Uterine smooth muscle cell (primary cell): ENCODE measurements around the gene STX19. TPM values are rescaled to one million over a fixed set of nuclear protein-coding genes. Genes with fewer than 3 reads are reported as not detected.

ENCODE experiments used
- total RNA-seq: library from RNA; depleted of rRNA; stranded (reverse); fragments of >200 nt; gene quantifications from 2 replicates; pipeline ENCODE4 v1.2.3, GENCODE V29; 2014

STX19 gene, protein sequence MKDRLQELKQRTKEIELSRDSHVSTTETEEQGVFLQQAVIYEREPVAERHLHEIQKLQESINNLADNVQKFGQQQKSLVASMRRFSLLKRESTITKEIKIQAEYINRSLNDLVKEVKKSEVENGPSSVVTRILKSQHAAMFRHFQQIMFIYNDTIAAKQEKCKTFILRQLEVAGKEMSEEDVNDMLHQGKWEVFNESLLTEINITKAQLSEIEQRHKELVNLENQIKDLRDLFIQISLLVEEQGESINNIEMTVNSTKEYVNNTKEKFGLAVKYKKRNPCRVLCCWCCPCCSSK
- total RNA-seq, result not detected in 2 replicates

DNA sequence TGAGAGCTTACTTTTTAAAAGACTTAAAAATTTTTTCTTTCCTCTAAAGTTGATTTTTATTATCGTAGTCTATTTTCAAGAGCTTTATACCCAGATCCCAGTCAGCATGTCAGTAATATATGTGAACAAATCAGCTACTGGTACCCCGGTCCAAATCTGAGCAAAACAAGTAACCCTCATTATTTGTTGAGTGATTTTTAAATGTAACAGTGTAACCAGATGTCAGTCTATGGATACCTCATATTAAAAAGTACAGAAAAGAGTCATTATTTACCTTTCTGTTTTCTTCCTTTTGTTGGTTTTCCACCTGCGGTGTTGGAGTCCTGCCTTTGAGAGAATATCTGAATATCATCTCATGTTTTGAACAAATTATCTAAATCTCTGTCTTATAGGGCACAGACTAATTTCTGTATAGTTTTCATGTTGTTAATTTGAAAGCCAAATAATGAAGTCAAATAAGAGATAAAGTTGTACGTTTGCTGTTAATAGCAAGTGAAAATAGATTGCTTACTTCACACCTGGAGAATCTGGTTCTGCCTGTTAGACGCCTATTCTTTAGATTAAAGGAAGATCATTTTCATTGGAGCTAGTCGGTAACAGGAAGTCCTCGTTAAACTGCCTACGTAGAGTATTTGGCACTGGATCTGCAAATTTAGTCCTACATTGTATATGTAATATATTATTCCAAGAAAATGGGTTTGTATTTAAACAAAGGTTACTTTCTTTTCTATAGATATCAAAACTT is at the start of gene STX19:
Gene STX19 (minus strand): TSS at position 505 of the 745 bp plus-strand sequence. CDS start 13,328 bp downstream, outside the sequence.

DNA sequence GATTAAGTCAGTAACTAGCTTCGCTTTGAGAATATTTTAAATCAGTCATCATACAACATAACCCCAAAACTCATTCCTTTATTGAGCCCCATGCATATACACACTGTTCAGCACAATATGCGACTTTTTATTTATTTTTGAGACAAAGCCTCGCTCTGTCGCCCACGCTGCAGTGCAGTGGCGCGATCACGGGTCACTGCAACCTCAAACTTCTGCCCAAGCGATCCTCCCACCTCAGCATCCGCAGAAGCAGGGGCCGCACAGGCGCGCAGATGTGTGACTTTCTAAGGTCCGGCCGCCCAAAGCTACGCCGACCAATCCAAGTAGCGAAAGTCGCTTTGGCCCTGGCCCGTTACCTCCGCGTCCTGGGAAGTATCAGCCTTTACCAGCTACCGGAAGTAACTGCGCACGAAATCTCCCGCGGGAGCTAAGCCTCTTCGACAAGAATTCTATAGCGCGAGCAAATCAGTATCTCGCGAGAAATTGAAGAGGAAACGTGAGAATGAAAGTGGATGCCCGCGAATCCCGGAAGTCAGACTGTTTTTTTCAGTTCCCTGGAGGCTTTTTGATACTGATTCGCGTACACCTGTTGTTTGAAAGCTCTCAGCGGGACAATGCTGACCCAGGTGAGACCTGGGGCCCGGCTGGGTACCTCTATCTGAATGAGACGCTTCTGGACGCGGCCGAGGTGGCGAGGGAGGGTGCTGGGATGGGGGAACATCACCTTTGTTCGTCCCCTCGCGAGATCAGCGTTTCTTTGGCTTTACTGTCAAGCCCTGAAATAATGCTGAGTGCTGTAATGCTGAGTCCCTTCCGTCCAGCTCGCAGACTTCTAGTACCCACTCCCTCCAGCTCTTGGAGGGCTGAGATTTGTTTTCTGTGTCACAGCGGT is 34.4 kb upstream of the STX19 start, which contains the start of the genes DHFR2 and NSUN3:
Gene DHFR2 (minus strand): TSS at position 404 of the 892 bp plus-strand sequence. CDS start 1,405 bp downstream, outside the sequence.
Gene NSUN3 (plus strand): TSS at position 549 of the 892 bp plus-strand sequence. CDS start 66 bp downstream, at position 615.

DNA sequence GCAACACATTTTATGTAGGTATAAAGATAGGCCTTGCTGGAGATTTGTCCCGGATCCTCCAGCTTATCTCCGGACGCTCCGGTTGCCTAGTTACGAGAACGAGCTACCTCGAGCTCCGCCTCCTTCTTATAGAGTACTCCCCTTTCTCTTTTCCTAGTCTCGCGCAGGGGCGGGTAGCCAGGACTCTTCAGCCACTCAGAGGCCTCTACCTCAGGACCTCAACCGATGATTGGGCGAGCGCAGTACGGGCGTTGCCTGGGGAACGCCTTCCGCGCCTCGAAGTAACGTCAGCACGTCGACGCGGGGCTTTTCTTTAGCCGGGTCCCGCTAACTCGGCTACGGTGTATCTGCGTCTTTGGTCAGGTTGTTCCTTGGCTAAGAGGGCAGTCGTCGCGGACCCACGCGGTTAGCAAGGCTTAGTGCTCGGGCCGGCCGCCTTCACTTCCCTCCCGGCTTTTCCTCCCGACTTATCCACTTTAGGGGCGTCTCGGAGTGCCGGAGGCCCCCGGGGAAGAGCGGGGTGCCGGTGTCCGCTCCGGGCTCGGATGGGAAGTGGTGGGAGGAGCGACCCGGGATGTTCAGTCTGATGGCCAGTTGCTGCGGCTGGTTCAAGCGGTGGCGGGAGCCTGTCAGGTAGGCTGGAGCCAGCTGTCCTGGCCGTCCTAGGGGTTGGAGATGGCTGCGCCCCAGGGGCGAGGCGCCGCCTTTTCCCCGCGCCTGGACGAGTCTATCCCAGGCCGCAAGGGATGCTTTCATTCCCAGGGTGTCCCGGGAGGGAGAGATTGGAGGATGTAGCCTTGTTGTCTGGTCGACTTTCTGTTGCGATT is 48.3 kb downstream of the STX19 start, which contains the start of gene ARL13B:
Gene ARL13B (plus strand): TSS at position 306 of the 827 bp plus-strand sequence. CDS start 269 bp downstream, at position 575.

DNA sequence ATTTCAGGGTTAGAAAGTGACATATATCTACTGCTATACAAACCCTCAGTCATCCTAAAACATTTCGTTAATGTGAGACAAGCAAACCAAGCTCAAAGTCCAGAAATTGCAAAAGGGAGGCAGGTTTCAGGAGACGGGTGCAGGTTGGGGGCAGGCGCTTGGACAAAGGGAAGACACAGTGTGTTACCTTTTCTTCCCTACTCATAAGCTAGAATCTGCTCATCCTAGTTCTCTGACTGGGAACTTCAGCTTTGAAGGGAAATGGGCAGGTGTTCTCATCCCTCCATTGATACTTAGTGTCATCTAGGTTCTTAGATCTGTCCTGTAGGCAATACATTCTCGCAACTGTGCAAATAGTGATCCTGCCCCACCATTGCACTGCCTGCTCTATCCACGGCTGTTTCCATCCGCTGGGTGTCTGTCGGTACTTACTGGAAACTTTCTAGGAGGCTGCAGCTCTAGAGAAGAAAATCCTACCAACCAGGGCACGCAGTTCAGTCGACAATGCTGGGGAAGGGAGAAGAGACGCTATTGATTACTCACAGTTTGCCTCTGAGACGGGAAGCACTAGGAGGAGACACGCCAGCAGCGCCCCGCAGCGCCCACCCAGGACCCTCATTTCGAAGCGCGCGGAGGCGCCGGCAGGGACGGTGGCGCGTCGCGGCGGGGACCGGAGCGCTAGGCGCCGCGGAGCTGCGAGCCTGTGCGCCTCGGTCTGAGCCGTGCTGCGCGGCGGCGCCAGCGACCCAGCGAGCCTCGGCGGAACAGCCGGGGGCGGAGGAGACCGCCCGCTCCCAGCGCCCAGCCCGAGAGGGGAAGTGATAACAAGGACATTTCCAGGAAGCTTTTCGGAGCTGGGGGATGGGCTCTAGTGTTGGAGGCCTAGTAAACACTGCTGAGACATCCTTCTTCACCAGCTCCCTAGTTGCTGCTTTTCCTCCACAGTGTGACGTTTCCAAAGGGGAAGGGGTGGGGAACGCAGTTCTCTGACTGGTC is 55.0 kb downstream of the STX19 start, which contains the start of gene PROS1:
Gene PROS1 (minus strand): TSS at position 766 of the 996 bp plus-strand sequence. CDS start 147 bp downstream, at position 619.

Other genes starting within 250 kb of the STX19 start
- gene PROS1, start 54.7 kb downstream of the STX19 start, total RNA-seq, result 20.1 and 36.1 TPM in 2 replicates
- 12.1 and 16.0 TPM in 2 replicates for gene ARL13B, start 48.4 kb downstream of the STX19 start, total RNA-seq
- 3.7 TPM in 2 replicates for gene DHFR2, start 34.3 kb upstream of the STX19 start, total RNA-seq
- 13.2 and 13.6 TPM in 2 replicates for gene NSUN3, start 34.5 kb upstream of the STX19 start, total RNA-seq